H1 (cell line): ENCODE results near the gene NOL4L. TPM values are rescaled to one million over a fixed set of nuclear protein-coding genes. Genes with fewer than 3 reads are reported as not detected.

Experiments
- CTCF ChIA-PET: fragments of 300-600 bp; sonication (Branson Sonifier 250); formaldehyde crosslinking; loops from one replicate; lab custom pipeline; 2021; ENCODE audit not compliant: partially characterized antibody; lab: Charles Lee
- POLR2A ChIA-PET: fragments of 300-600 bp; sonication (Branson Sonifier 250); formaldehyde crosslinking; loops from one replicate; lab custom pipeline; 2021; ENCODE audit warnings: inconsistent platforms; ENCODE audit not compliant: partially characterized antibody; lab: Charles Lee
- DNase-seq, 2 experiments: peaks; one replicate each; pipeline versions ENCODE4 v3.0.0 to v3.0.0-alpha.2; 2010 to 2022; ENCODE audit warnings: low spot score in 2 of 2, low read depth in 1 of 2, mixed read lengths in 1 of 2
- FAIRE-seq: peaks from 2 replicates; lab custom pipeline; 2011; peaks lifted over from hg19 to GRCh38; lab: Jason Lieb, UNC
- H2AFZ ChIP-seq: 2 replicates; pipeline ENCODE4 v1.8.1; 2012; ENCODE audit warnings: low read length, inconsistent platforms
- H2AK5ac ChIP-seq: 2 replicates; pipeline ENCODE4 v1.6.1; 2013; ENCODE audit warnings: low read depth, low read length
- H2BK120ac ChIP-seq: replicated peaks from 2 replicates; pipeline ENCODE3; 2013; ENCODE audit warnings: low read depth, low read length, inconsistent platforms
- H2BK12ac ChIP-seq: 2 replicates; pipeline ENCODE4 v1.6.1; 2013; ENCODE audit warnings: low read depth, low read length
- H2BK15ac ChIP-seq: 2 replicates; pipeline ENCODE4 v1.6.1; 2013; ENCODE audit warnings: low read length
- H2BK20ac ChIP-seq: 2 replicates; pipeline ENCODE4 v1.6.1; 2013; ENCODE audit warnings: low read length
- H2BK5ac ChIP-seq: 2 replicates; pipeline ENCODE4 v1.6.1; 2013; ENCODE audit warnings: low read depth, low read length
- H3K14ac ChIP-seq: 2 replicates; pipeline ENCODE4 v1.6.1; 2013; ENCODE audit warnings: inconsistent platforms; ENCODE audit not compliant: insufficient read length
- H3K18ac ChIP-seq: 2 replicates; pipeline ENCODE4 v1.6.1; 2013; ENCODE audit warnings: low read length; ENCODE audit errors: extremely low read depth
- H3K23ac ChIP-seq: 2 replicates; pipeline ENCODE4 v1.6.1; 2013; ENCODE audit warnings: inconsistent platforms; ENCODE audit not compliant: insufficient read length
- H3K23me2 ChIP-seq: 2 replicates; pipeline ENCODE4 v1.6.1; 2013; ENCODE audit warnings: low read depth, low read length
- H3K27ac ChIP-seq: 2 replicates; pipeline ENCODE4 v1.6.1; 2011; ENCODE audit warnings: low read depth, low read length, inconsistent platforms
- H3K27me3 ChIP-seq, 4 experiments: replicated peaks in 1 of 4; 1 replicate in 1 of 4; 2 replicates in 3 of 4; pipeline versions ENCODE4 v1.6.1 to v1.8.1; 2011 to 2013; ENCODE audit warnings: low read length in 3 of 4, mild to moderate bottlenecking in 3 of 4, inconsistent platforms in 2 of 4, mixed read lengths in 2 of 4, moderate library complexity in 1 of 4; ENCODE audit not compliant: control insufficient read depth in 3 of 4, insufficient read depth in 3 of 4; ENCODE audit errors: extremely low read depth in 1 of 4
- H3K36me3 ChIP-seq, 4 experiments: 2 replicates each; pipeline versions ENCODE4 v1.6.1 to v1.8.1; 2011 to 2013; ENCODE audit warnings: mild to moderate bottlenecking in 4 of 4, low read length in 3 of 4, moderate library complexity in 2 of 4, control low read depth in 1 of 4, inconsistent platforms in 1 of 4; ENCODE audit not compliant: insufficient read depth in 4 of 4, control insufficient read depth in 2 of 4
- H3K4ac ChIP-seq: replicated peaks from 2 replicates; pipeline ENCODE3; 2013; ENCODE audit warnings: low read length, low read depth, mixed read lengths, inconsistent platforms; ENCODE audit not compliant: insufficient read length
- H3K4me1 ChIP-seq, 4 experiments: replicated peaks in 1 of 4; 1 replicate in 1 of 4; 2 replicates in 3 of 4; pipeline versions ENCODE4 v1.6.1 to v1.8.1; 2011 to 2013; ENCODE audit warnings: low read length in 3 of 4, inconsistent platforms in 2 of 4, mixed read lengths in 1 of 4; ENCODE audit not compliant: insufficient read depth in 4 of 4, control insufficient read depth in 3 of 4
- H3K4me2 ChIP-seq, 2 experiments: 2 replicates each; pipeline versions ENCODE4 v1.6.1 to v1.8.1; 2011 to 2013; ENCODE audit warnings: low read depth in 2 of 2, low read length in 2 of 2, control low read depth in 1 of 2, inconsistent platforms in 1 of 2, mild to moderate bottlenecking in 1 of 2; ENCODE audit not compliant: insufficient read depth in 1 of 2
- H3K4me3 ChIP-seq, 4 experiments: fragments of 200-600, 300-600 bp in 1 of 4; sonication (generic), shearing (Covaris generic), sonication (Bioruptor Twin) in 1 of 4; 2 replicates each; pipeline versions ENCODE4 v1.5.1 to v1.8.1; 2011 to 2016; ENCODE audit warnings: low read length in 4 of 4, low read depth in 3 of 4, control low read depth in 2 of 4, inconsistent platforms in 2 of 4, mild to moderate bottlenecking in 2 of 4, mixed read lengths in 1 of 4, moderate library complexity in 1 of 4; ENCODE audit not compliant: insufficient read depth in 2 of 4; ENCODE audit errors: extremely low read depth in 1 of 4
- H3K56ac ChIP-seq: replicated peaks from 2 replicates; pipeline ENCODE3; 2013; ENCODE audit warnings: low read depth, mild to moderate bottlenecking, mixed read lengths, low read length, inconsistent platforms; ENCODE audit not compliant: insufficient read length
- H3K79me1 ChIP-seq: 2 replicates; pipeline ENCODE4 v1.6.1; 2013; ENCODE audit warnings: low read depth, low read length, control low read depth
- H3K79me2 ChIP-seq, 2 experiments: 2 replicates each; pipeline versions ENCODE4 v1.6.1 to v1.8.1; 2012 to 2013; ENCODE audit warnings: low read length in 2 of 2, mild to moderate bottlenecking in 2 of 2, inconsistent platforms in 1 of 2; ENCODE audit not compliant: insufficient read depth in 2 of 2, control insufficient read depth in 1 of 2
- H3K9ac ChIP-seq, 4 experiments: replicated peaks in 1 of 4; 1 replicate in 1 of 4; 2 replicates in 3 of 4; pipeline versions ENCODE4 v1.6.1 to v1.8.1; 2011 to 2013; ENCODE audit warnings: low read depth in 3 of 4, low read length in 3 of 4, control low read depth in 2 of 4, mild to moderate bottlenecking in 2 of 4, moderate library complexity in 2 of 4, inconsistent platforms in 1 of 4; ENCODE audit errors: extremely low read depth in 1 of 4
- H3K9me3 ChIP-seq, 2 experiments: 2 replicates each; pipeline versions ENCODE4 v1.6.1 to v1.8.1; 2012 to 2013; ENCODE audit warnings: mild to moderate bottlenecking in 2 of 2, moderate library complexity in 2 of 2, control low read depth in 1 of 2, inconsistent platforms in 1 of 2, low read depth in 1 of 2, low read length in 1 of 2, mixed read lengths in 1 of 2; ENCODE audit not compliant: insufficient read depth in 2 of 2
- H4K20me1 ChIP-seq, 2 experiments: replicated peaks in 1 of 2; 2 replicates each; pipeline versions ENCODE3 to v1.8.1; 2011 to 2013; ENCODE audit warnings: inconsistent platforms in 2 of 2, low read length in 2 of 2, mild to moderate bottlenecking in 1 of 2; ENCODE audit not compliant: insufficient read depth in 2 of 2, control insufficient read depth in 1 of 2
- H4K5ac ChIP-seq: 2 replicates; pipeline ENCODE4 v1.6.1; 2013; ENCODE audit warnings: low read length, low read depth, mixed read lengths, inconsistent platforms; ENCODE audit not compliant: insufficient read length
- H4K8ac ChIP-seq: 2 replicates; pipeline ENCODE4 v1.8.0; 2013; ENCODE audit warnings: mild to moderate bottlenecking, moderate library complexity, low read length, inconsistent platforms; ENCODE audit not compliant: insufficient read depth; ENCODE audit errors: extremely low read depth
- H4K91ac ChIP-seq: replicated peaks from 2 replicates; pipeline ENCODE3; 2013; ENCODE audit warnings: low read length, mixed read lengths, inconsistent platforms; ENCODE audit not compliant: insufficient read length
- GTF2F1 ChIP-seq: IDR thresholded peaks from 2 replicates; pipeline ENCODE4 v1.6.1; 2012; ENCODE audit warnings: low read depth, low read length, improper control_type of control experiment, borderline replicate concordance
- RAD21 ChIP-seq, 2 experiments: IDR thresholded peaks in 1 of 2; conservative IDR thresholded peaks in 1 of 2; 2 replicates each; pipeline ENCODE4 v1.6.1; 2011; ENCODE audit warnings: low read depth in 2 of 2, low read length in 2 of 2, improper control_type of control experiment in 1 of 2, inconsistent platforms in 1 of 2, mild to moderate bottlenecking in 1 of 2, moderate library complexity in 1 of 2
- RNF2 ChIP-seq: fragments of 200-900, 300-1000 bp; sonication (generic); IDR thresholded peaks from 2 replicates; pipeline ENCODE4 v1.7.1; 2016; ENCODE audit warnings: borderline replicate concordance, low read depth, mild to moderate bottlenecking, antibody characterized with exemption, low read length; ENCODE audit not compliant: poor library complexity, severe bottlenecking; ENCODE audit errors: missing control alignments
- TBP ChIP-seq: IDR thresholded peaks from 2 replicates; pipeline ENCODE4 v1.6.1; 2011; ENCODE audit warnings: low read depth, low read length, improper control_type of control experiment
- TEAD4 ChIP-seq: IDR thresholded peaks from 2 replicates; pipeline ENCODE4 v1.6.1; 2012; ENCODE audit warnings: low read depth, low read length, inconsistent platforms, mixed read lengths
- USF2 ChIP-seq: IDR thresholded peaks from 2 replicates; pipeline ENCODE4 v1.6.1; 2011; ENCODE audit warnings: low read length, improper control_type of control experiment
- YY1 ChIP-seq: IDR thresholded peaks from 2 replicates; pipeline ENCODE4 v1.6.1; 2011; ENCODE audit warnings: low read depth, mild to moderate bottlenecking, low read length
- WGBS, 2 experiments: shearing (Covaris generic) in 1 of 2; methylation state at CpG; one replicate each; pipeline versions ENCODE4 v1.1.6 to v1.1.7; 2013 to 2015; ENCODE audit warnings: low lambda C conversion rate in 2 of 2, mixed read lengths in 2 of 2, inconsistent platforms in 1 of 2, low coverage in 1 of 2, missing lambda C conversion rate in 1 of 2; ENCODE audit not compliant: insufficient replicate concordance in 2 of 2, insufficient coverage in 1 of 2, insufficient read length in 1 of 2; ENCODE audit errors: extremely low coverage in 1 of 2, missing lambda C conversion rate in 1 of 2; 5-methylcytosine and 5-hydroxymethylcytosine counted together
- polyA plus RNA-seq, 7 experiments: library from polyadenylated mRNA; depleted of rRNA in 3 of 7; stranded (reverse) in 5 of 7; unstranded in 2 of 7; fragments of >200 nt in 5 of 7; fragments of 200-250 nt in 2 of 7; gene quantifications; 1 replicate in 5 of 7; 2 replicates in 1 of 7; 4 replicates in 1 of 7; pipeline versions ENCODE4 v1.2.1 to v1.2.3, GENCODE V29; 2011 to 2013; ENCODE audit warnings: missing spikeins in 2 of 7, mixed read lengths in 2 of 7
- total RNA-seq: library from RNA; stranded (reverse); fragmentation: NEBNext Ultra II Directional; extraction: Animal tissue kit (Norgen Biotek cat#: 25700); gene quantifications from 2 replicates; pipeline ENCODE4 v1.2.1, GENCODE V29; 2021
- TF ChIP-seq, protein P1 (sequence below), 3 experiments: IDR thresholded peaks; 1 replicate in 2 of 3; 2 replicates in 1 of 3; pipeline versions ENCODE4 v1.5.1 to v1.6.1; 2011; ENCODE audit warnings: low read length in 3 of 3, mild to moderate bottlenecking in 3 of 3, inconsistent platforms in 2 of 3, low read depth in 1 of 3, moderate library complexity in 1 of 3; ENCODE audit not compliant: insufficient read depth in 1 of 3; ENCODE audit errors: control extremely low read depth in 1 of 3

Gene NOL4L
- total and polyA plus RNA-seq, 2 of the 8 experiments (the other 6 are each of a cell fraction or from before 2014, with no cell fraction given): 15.3 to 23.7 TPM

DNA sequence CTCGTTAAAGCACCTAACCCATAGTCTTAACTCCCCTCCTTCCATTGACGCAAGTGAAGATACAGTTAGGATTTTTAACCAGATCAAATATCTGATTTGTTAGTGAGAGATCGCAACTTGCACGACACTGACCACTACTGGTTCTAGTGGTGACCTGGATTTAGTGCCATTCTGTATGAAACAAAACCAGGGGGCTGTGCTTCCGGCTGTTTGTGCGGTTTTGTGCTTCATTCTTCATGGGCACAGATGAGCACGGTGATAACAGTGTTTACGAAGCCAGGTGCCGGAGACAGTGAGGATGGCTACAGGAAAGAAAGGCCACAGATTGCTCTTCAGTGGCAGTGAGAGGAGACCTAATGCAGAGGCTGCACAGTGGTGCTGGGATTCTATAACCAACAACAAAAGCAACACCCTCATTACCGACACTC is 75.5 kb downstream of the NOL4L start:
- no peak overlapping the region for H3K14ac ChIP-seq
- H3K9me3 ChIP-seq: no peaks in the 10 kb centered on the region
- ChIA-PET CTCF (interaction anchor here (0.5 to 2.1 kb wide), 7 partner anchors 12 to 143 kb away, joined by 3 to 11 read pairs (median 5); no protein-coding TSS in a partner anchor), POLR2A (interaction anchor here (1.1 to 1.5 kb wide), 3 partner anchors 10 to 51 kb away, joined by 3 to 5 read pairs (median 4); no protein-coding TSS in a partner anchor)
- H3K79me1 ChIP-seq: no peaks in the 10 kb centered on the region; the same call in 1 of the 2 replicates
- H2BK5ac ChIP-seq: no peak overlapping the region
- H4K91ac ChIP-seq: no peak overlapping the region
- H2BK12ac ChIP-seq: no peak overlapping the region
- no peak overlapping the region for H4K8ac ChIP-seq
- no peak overlapping the region for H4K5ac ChIP-seq
- H2AFZ ChIP-seq: no peak overlapping the region
- no peak overlapping the region for H2BK20ac ChIP-seq
- no peak overlapping the region for H2BK15ac ChIP-seq
- no peaks in the 10 kb centered on the region for H3K79me2 ChIP-seq
- 0 out of 2 replicates have a peak, but pooled peaks cover 1% of the 10 kb centered on the region for H3K23me2 ChIP-seq
- no peak overlapping the region for H3K4me3 ChIP-seq
- no peak for FAIRE-seq
- no peak overlapping the region for H3K56ac ChIP-seq
- no peak overlapping the region for H3K9ac ChIP-seq
- H3K23ac ChIP-seq: no peak overlapping the region
- no peak for DNase-seq
- no peaks in the 10 kb centered on the region; a peak in 1 of 8 replicates for H3K36me3 ChIP-seq
- peaks cover 0 to 6% (median 0%) of the 10 kb centered on the region in 4 experiments; a peak in 1 of 7 replicates for H3K4me1 ChIP-seq
- no peaks in the 10 kb centered on the region for H3K27me3 ChIP-seq
- no peak overlapping the region for H3K18ac ChIP-seq
- no peak overlapping the region for H3K4me2 ChIP-seq
- no peak overlapping the region for H2AK5ac ChIP-seq
- no peak overlapping the region for H3K4ac ChIP-seq
- no peak overlapping the region for H3K27ac ChIP-seq
- no peaks in the 10 kb centered on the region for H4K20me1 ChIP-seq
- 86% methylated on average over 10 of the region's 10 CpGs; no CpG with 5 or more reads in 1 of the 2 experiments for WGBS, 2 experiments
- no peak overlapping the region for H2BK120ac ChIP-seq
- TF ChIP-seq GTF2F1 (no peak), USF2 (no peak), YY1 (no peak), TBP (no peak), RAD21 (IDR thresholded peaks at IDR 0.05 in 1 of 2, conservative IDR thresholded peaks at IDR 0.05 in 1 of 2; ENCODE audit: low read depth in 2 of 2, low read length in 2 of 2) (peak in 1 of 2 experiments; percentile 38; a peak in 2 of 4 replicates), TEAD4 (no peak), RNF2 (no peak)
- TF ChIP-seq, protein P1, sequence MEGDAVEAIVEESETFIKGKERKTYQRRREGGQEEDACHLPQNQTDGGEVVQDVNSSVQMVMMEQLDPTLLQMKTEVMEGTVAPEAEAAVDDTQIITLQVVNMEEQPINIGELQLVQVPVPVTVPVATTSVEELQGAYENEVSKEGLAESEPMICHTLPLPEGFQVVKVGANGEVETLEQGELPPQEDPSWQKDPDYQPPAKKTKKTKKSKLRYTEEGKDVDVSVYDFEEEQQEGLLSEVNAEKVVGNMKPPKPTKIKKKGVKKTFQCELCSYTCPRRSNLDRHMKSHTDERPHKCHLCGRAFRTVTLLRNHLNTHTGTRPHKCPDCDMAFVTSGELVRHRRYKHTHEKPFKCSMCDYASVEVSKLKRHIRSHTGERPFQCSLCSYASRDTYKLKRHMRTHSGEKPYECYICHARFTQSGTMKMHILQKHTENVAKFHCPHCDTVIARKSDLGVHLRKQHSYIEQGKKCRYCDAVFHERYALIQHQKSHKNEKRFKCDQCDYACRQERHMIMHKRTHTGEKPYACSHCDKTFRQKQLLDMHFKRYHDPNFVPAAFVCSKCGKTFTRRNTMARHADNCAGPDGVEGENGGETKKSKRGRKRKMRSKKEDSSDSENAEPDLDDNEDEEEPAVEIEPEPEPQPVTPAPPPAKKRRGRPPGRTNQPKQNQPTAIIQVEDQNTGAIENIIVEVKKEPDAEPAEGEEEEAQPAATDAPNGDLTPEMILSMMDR (IDR thresholded peaks at IDR 0.05; ENCODE audit: control extremely low read depth in 1 of 3, insufficient read depth in 1 of 3, low read depth in 1 of 3, low read length in 3 of 3): peak in 1 of 3 experiments; percentile 38; a peak in 1 of 4 replicates
